Liver (tissue), 3 donors: Measurements from ENCODE around the gene ANO10.

ENCODE experiments used
- ATF3 ChIP-seq: IDR thresholded peaks from 2 replicates; pipeline ENCODE4 v1.6.1; 2016; ENCODE audit warnings: antibody characterized with exemption
- CTCF ChIP-seq: fragments of 150-350 bp; IDR thresholded peaks from 2 replicates; pipeline ENCODE4 v1.5.1; 2017; ENCODE audit warnings: improper control_type of control experiment, low read depth, low read length; ENCODE audit not compliant: missing input control
- TAF1 ChIP-seq: conservative IDR thresholded peaks from 2 replicates; pipeline ENCODE4 v1.6.1; 2016; ENCODE audit warnings: antibody characterized with exemption, mild to moderate bottlenecking
- donor health status: healthy.
- donor health status: healthy.

- TF ChIP-seq CTCF (no peak), ATF3 (no peak), TAF1 (no peak)
These were observed 301.5 kb downstream of the ANO10 start for GRCh38 chr3:43320288-43320687.
